ENCODE results near the gene CABP2. TPM values are rescaled to one million over a fixed set of nuclear protein-coding genes. Genes with fewer than 3 reads are reported as not detected.
"Not testable (repeated sequence)": the region's sequence is repeated elsewhere in the genome, so short reads cannot be mapped to it uniquely, and the experiment has no call there.

The CABP2 gene
- total and polyA plus RNA-seq, 7 experiments from 2014 or later: not detected

GRCh38 chr11:67477344-67478050 lies 45.7 kb downstream of the CABP2 start:
- ATAC-seq; intact Hi-C loops (cut with micrococcal nuclease); H3K27me3 ChIP-seq (ENCODE audit: control insufficient read depth in 2 of 2, insufficient read depth in 2 of 2, low read length in 2 of 2); H3K27ac Mint-ChIP-seq; H3K9me3 ChIP-seq (ENCODE audit: control insufficient read depth in 2 of 3, low read length in 3 of 3); H3K4me3 ChIP-seq (ENCODE audit: low read length); H3K4me1 ChIP-seq (ENCODE audit: control insufficient read depth in 2 of 2, insufficient read depth in 2 of 2, low read length in 2 of 2); H3K36me3 ChIP-seq (ENCODE audit: control insufficient read depth in 2 of 3, insufficient read depth in 3 of 3, low read length in 3 of 3); H3K36me3 Mint-ChIP-seq; DNase-seq; H3K27ac ChIP-seq (ENCODE audit: low read depth, low read length); H3K4me1 Mint-ChIP-seq; H3K4me3 Mint-ChIP-seq; H3K9me3 Mint-ChIP-seq: not testable (repeated sequence)
- peaks cover 0 to 17% (median 0%) of the 10 kb centered on the region in 5 donors for H3K27me3 Mint-ChIP-seq
- POLR2A ChIA-PET: interaction anchor here (0.6 to 1.5 kb wide), 5 partner anchors 14 to 85 kb away, joined by 3 to 5 read pairs (median 3); no protein-coding TSS in a partner anchor
- CTCF ChIA-PET: interaction anchor here (1.7 kb wide), 1 partner anchor 95 kb away, joined by 5 read pairs; no protein-coding TSS in a partner anchor

- not testable (repeated sequence) for ATAC-seq
Measured at GRCh38 chr11:67476692-67477091, 46.6 kb downstream of the CABP2 start.

GRCh38 chr11:67472882-67473281 lies 50.4 kb downstream of the CABP2 start:
- H3K4me1 Mint-ChIP-seq: peaks cover 5 to 17% (median 8%) of the 10 kb centered on the region in 7 donors
- no peak overlapping the region for H3K27ac ChIP-seq (ENCODE audit: low read depth, low read length)
- H3K27me3 Mint-ChIP-seq: peaks cover 0 to 17% (median 0%) of the 10 kb centered on the region in 5 donors
- DNase-seq (no peak), ATAC-seq (no peak)
- peaks cover 0 to 4% (median 0%) of the 10 kb centered on the region in 3 experiments for H3K36me3 ChIP-seq (ENCODE audit: control insufficient read depth in 2 of 3, insufficient read depth in 3 of 3, low read length in 3 of 3)
- no peaks in the 10 kb centered on the region for H3K36me3 Mint-ChIP-seq
- H3K4me1 ChIP-seq (ENCODE audit: control insufficient read depth in 2 of 2, insufficient read depth in 2 of 2, low read length in 2 of 2): peaks cover 7 to 12% of the 10 kb centered on the region in 2 donors
- CTCF ChIA-PET: interaction anchor here (1.0 kb wide), 1 partner anchor 38 kb away, joined by 4 read pairs; no protein-coding TSS in a partner anchor
- intact Hi-C loops (cut with micrococcal nuclease): no loop called here
- H3K27ac Mint-ChIP-seq: no peak overlapping the region
- no peaks in the 10 kb centered on the region for H3K9me3 ChIP-seq (ENCODE audit: control insufficient read depth in 2 of 3, low read length in 3 of 3)
- H3K9me3 Mint-ChIP-seq: no peaks in the 10 kb centered on the region
- POLR2A ChIA-PET: interaction anchor here (0.6 to 11.2 kb wide), 6 partner anchors 10 to 181 kb away, joined by 3 to 207 read pairs (median 6); partner anchors contain the start of genes AIP, CARNS1, PPP1CA and PTPRCAP
- no peak overlapping the region for H3K4me3 Mint-ChIP-seq
- no peak overlapping the region for H3K4me3 ChIP-seq (ENCODE audit: low read length)
- no peaks in the 10 kb centered on the region for H3K27me3 ChIP-seq (ENCODE audit: control insufficient read depth in 2 of 2, insufficient read depth in 2 of 2, low read length in 2 of 2)

More at GRCh38 chr11:67476692-67477091, 46.6 kb downstream of the CABP2 start:
- H3K36me3 Mint-ChIP-seq; H3K4me1 ChIP-seq (ENCODE audit: control insufficient read depth in 2 of 2, insufficient read depth in 2 of 2, low read length in 2 of 2); H3K4me3 Mint-ChIP-seq; H3K4me1 Mint-ChIP-seq; H3K27me3 ChIP-seq (ENCODE audit: control insufficient read depth in 2 of 2, insufficient read depth in 2 of 2, low read length in 2 of 2); H3K9me3 Mint-ChIP-seq; H3K27ac ChIP-seq (ENCODE audit: low read depth, low read length); intact Hi-C loops (cut with micrococcal nuclease); H3K36me3 ChIP-seq (ENCODE audit: control insufficient read depth in 2 of 3, insufficient read depth in 3 of 3, low read length in 3 of 3); H3K27ac Mint-ChIP-seq; H3K9me3 ChIP-seq (ENCODE audit: control insufficient read depth in 2 of 3, low read length in 3 of 3); H3K4me3 ChIP-seq (ENCODE audit: low read length); DNase-seq: not testable (repeated sequence)
- CTCF ChIA-PET: interaction anchor here (0.6 to 1.7 kb wide), 2 partner anchors 94 to 132 kb away, joined by 3 to 5 read pairs; no protein-coding TSS in a partner anchor
- POLR2A ChIA-PET: interaction anchor here (0.6 to 1.5 kb wide), 8 partner anchors 8 to 84 kb away, joined by 3 to 5 read pairs (median 4); no protein-coding TSS in a partner anchor
- H3K27me3 Mint-ChIP-seq: peaks cover 0 to 17% (median 0%) of the 10 kb centered on the region in 5 donors

- H3K27ac ChIP-seq (ENCODE audit: low read depth, low read length): no peak overlapping the region
- H3K4me3 ChIP-seq (ENCODE audit: low read length): no peak overlapping the region
- ChIA-PET CTCF (interaction anchor here (0.6 to 1.6 kb wide), 5 partner anchors 26 to 125 kb away, joined by 3 to 6 read pairs (median 3); partner anchors contain the start of gene PPP1CA), POLR2A (interaction anchor here (1.1 to 18.3 kb wide), 8 partner anchors 14 to 68 kb away, joined by 3 to 230 read pairs (median 138); partner anchors contain the start of genes AIP, CARNS1, CORO1B and GPR152)
- DNase-seq (no peak), ATAC-seq (no peak)
- no peaks in the 10 kb centered on the region for H3K27me3 ChIP-seq (ENCODE audit: control insufficient read depth in 2 of 2, insufficient read depth in 2 of 2, low read length in 2 of 2)
- H3K36me3 ChIP-seq (ENCODE audit: control insufficient read depth in 2 of 3, insufficient read depth in 3 of 3, low read length in 3 of 3): peaks cover 0 to 4% (median 0%) of the 10 kb centered on the region in 3 experiments
- Mint-ChIP-seq H3K4me3 (peak overlapping the region in 5 of 10 donors; percentile 87 to 92 (median 91)), H3K27ac (peak overlapping the region in 4 of 9 donors; percentile 5 to 88 (median 48)), H3K36me3 (peaks cover 0 to 3% (median 0%) of the 10 kb centered on the region in 5 donors), H3K27me3 (peaks cover 0 to 10% (median 0%) of the 10 kb centered on the region in 5 donors), H3K4me1 (peaks cover 19 to 35% (median 23%) of the 10 kb centered on the region in 7 donors), H3K9me3 (no peaks in the 10 kb centered on the region)
- H3K4me1 ChIP-seq (ENCODE audit: control insufficient read depth in 2 of 2, insufficient read depth in 2 of 2, low read length in 2 of 2): peaks cover 8 to 29% of the 10 kb centered on the region in 2 donors
- intact Hi-C loops (cut with micrococcal nuclease): no loop called here
- no peaks in the 10 kb centered on the region for H3K9me3 ChIP-seq (ENCODE audit: control insufficient read depth in 2 of 3, low read length in 3 of 3)
Measured at GRCh38 chr11:67470337-67471002, 52.8 kb downstream of the CABP2 start.

- Histone ChIP-seq H3K27ac (ENCODE audit: low read depth, low read length) (peak overlapping the region; percentile 94), H3K27me3 (ENCODE audit: control insufficient read depth in 2 of 2, insufficient read depth in 2 of 2, low read length in 2 of 2) (no peaks in the 10 kb centered on the region), H3K9me3 (ENCODE audit: control insufficient read depth in 2 of 3, low read length in 3 of 3) (no peaks in the 10 kb centered on the region), H3K36me3 (ENCODE audit: control insufficient read depth in 2 of 3, insufficient read depth in 3 of 3, low read length in 3 of 3) (peaks cover 0 to 4% (median 0%) of the 10 kb centered on the region in 3 experiments), H3K4me3 (ENCODE audit: low read length) (peak overlapping the region; percentile 67), H3K4me1 (ENCODE audit: control insufficient read depth in 2 of 2, insufficient read depth in 2 of 2, low read length in 2 of 2) (peaks cover 14 to 33% of the 10 kb centered on the region in 2 donors)
- peaks cover 0 to 7% (median 0%) of the 10 kb centered on the region in 5 donors for H3K27me3 Mint-ChIP-seq
- H3K36me3 Mint-ChIP-seq: peaks cover 0 to 9% (median 0%) of the 10 kb centered on the region in 5 donors
- intact Hi-C loops (cut with micrococcal nuclease): loop anchor here (1.0 kb wide), 14 partner anchors 13 to 230 kb away; partner anchors contain the start of genes PPP1CA (in 2 of the 2), PTPRCAP (in 2 of the 2), RPS6KB2 (in 2 of the 2) and AIP (in 1 of the 2)
- peak overlapping the region; percentile 72 to 92 (median 84) for H3K4me3 Mint-ChIP-seq
- H3K4me1 Mint-ChIP-seq: peaks cover 23 to 39% (median 29%) of the 10 kb centered on the region in 7 donors
- DNase-seq (no peak), ATAC-seq (no peak)
- H3K9me3 Mint-ChIP-seq: no peaks in the 10 kb centered on the region
- CTCF ChIA-PET: interaction anchor here (0.7 to 2.8 kb wide), 6 partner anchors 15 to 68 kb away, joined by 3 to 11 read pairs (median 6); partner anchors contain the start of genes PPP1CA and PTPRCAP
- POLR2A ChIA-PET: interaction anchor here (1.1 to 18.3 kb wide), 12 partner anchors 10 to 78 kb away, joined by 3 to 230 read pairs (median 56); partner anchors contain the start of genes AIP, CARNS1, CORO1B and GPR152
- peak overlapping the region; percentile 28 to 93 (median 88) for H3K27ac Mint-ChIP-seq
Measured at GRCh38 chr11:67469508-67469811, 53.8 kb downstream of the CABP2 start.

Data from naive thymus-derived CD4-positive, alpha-beta T cell (primary cell).